Measurements from ENCODE around the gene GABRA4.

- TF ChIP-seq POLR2A (IDR thresholded peaks at IDR 0.05) (no peak), EP300 (IDR thresholded peaks at IDR 0.05) (no peak)
Observed at GRCh38 chr4:47017081-47017480, 23.7 kb upstream of the GABRA4 start.
